Nephron (organoid): ENCODE data around the gene EEF1E1.

Experiments
- H3K27ac Mint-ChIP-seq, 3 experiments: 2 replicates each; pipeline ENCODE4 v1.8.0; 2020; ENCODE audit warnings: mixed read lengths in 3 of 3, mild to moderate bottlenecking in 2 of 3, moderate library complexity in 1 of 3
- H3K27me3 Mint-ChIP-seq: 2 replicates; pipeline ENCODE4 v1.8.0; 2021; ENCODE audit warnings: low read depth, mild to moderate bottlenecking, moderate library complexity, mixed read lengths
- H3K36me3 Mint-ChIP-seq: 2 replicates; pipeline ENCODE4 v1.8.0; 2020; ENCODE audit warnings: low read depth, mixed read lengths
- H3K4me1 Mint-ChIP-seq: 2 replicates; pipeline ENCODE4 v1.8.0; 2020; ENCODE audit warnings: mixed read lengths
- H3K4me3 Mint-ChIP-seq, 3 experiments: 2 replicates each; pipeline ENCODE4 v1.8.0; 2020; ENCODE audit warnings: mild to moderate bottlenecking in 3 of 3, mixed read lengths in 3 of 3, moderate library complexity in 2 of 3
- H3K9me3 Mint-ChIP-seq: 2 replicates; pipeline ENCODE4 v1.8.0; 2020; ENCODE audit warnings: mixed read lengths
- CTCF ChIP-seq, 3 experiments: fragments of 200-600 bp; sonication (generic); IDR thresholded peaks; one replicate each; pipeline ENCODE4 v1.5.0; 2021; ENCODE audit warnings: antibody characterized with exemption in 3 of 3; ENCODE audit not compliant: unreplicated experiment in 3 of 3

The EEF1E1 gene

DNA sequence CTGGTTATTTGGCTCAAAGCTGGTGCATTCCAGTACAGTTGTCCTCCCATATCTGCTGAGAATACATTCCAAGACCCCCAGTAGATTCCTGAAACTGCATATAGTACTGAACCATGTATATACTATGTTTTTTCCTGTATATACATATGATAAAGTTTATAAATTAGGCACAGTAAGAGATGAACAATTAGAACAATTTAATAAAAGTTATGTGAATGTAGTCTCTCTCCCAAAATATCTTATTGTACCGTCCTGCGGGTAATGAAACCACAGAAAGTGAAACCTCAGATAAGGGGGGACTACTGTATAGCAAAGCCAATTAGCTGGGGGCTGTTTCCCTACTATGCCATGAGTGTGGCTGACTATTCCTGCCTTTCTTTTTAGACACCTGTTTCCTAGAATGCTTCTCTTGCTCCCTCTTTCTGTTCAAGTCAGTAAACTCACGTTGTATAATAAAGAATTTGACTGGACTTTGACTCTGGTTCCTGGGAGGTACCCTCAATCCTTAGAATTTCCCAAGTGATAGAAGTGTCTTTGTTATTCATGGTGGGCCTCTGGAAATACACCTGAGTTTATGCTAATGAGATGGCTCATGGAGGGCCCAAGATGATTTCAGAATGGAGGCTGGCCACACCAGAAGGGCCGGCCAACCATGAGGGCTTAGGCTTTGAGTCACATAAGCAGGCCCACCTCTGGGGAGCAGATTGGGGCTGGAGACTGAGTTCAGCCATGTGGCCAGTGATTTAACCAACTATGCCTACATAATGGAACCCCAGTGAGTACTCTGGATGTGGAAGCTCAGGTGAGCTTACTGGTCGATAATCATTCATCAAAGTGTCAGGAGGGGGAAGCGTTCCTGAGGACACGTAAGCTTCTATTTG lies 37.5 kb downstream of the EEF1E1 start:
- H3K4me1 Mint-ChIP-seq = peaks cover 26% of the 10 kb centered on the region
- peak overlapping the region; percentile 96 to 100 (median 97) for H3K4me3 Mint-ChIP-seq
- no peaks in the 10 kb centered on the region for H3K9me3 Mint-ChIP-seq
- H3K27ac Mint-ChIP-seq = peak overlapping the region; percentile 98
- no peak for TF ChIP-seq CTCF (IDR thresholded peaks at IDR 0.05; ENCODE audit: unreplicated experiment in 3 of 3)
- H3K27me3 Mint-ChIP-seq = no peaks in the 10 kb centered on the region
- H3K36me3 Mint-ChIP-seq = peaks cover 7% of the 10 kb centered on the region

DNA sequence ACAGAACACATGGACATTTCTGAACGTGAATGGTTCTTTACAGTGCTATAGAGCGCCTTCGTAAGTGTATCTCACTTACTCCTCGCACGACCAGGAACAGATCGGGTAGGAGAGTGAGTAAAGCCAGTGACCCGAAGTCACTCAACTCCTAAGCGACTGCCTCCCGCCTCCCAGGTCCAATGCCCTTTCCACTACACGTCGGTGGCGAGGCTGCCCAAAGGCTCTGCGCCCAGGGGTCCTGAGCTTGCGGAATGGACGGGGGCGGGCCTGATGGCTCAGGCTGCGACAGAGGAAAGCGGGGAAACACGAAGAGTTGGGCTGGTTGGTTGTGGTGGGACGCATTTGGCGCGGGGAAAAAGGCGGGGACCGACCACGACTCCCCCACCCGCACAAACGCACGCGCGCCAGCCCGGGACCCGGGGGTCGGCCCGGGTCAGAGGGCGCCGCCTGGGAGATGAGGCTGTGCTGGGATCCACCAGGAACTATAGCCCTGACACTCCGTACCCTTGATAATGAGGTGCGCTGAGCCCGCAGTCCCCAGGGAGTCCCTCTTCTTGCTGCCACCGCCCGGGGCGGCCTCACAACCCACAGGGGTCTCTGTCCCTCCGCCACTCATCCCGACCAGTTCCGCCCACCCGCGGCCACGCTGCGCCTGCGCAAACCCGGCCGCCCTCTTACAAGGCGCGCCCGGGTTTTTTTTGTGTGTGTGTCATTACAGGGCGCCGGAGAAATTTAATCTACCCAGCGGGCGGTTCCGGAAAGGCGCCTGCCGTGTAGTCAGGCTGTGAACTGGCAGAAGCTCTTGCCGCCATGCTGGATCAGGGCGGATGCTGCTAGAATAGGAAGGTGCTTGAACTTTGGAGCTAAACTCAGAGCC lies 38.3 kb downstream of the EEF1E1 start, which contains the start of gene BLOC1S5:
Gene BLOC1S5, minus strand, starts transcription at position 629 of the 877 bp plus-strand sequence. Its CDS starts 13 bp downstream, at position 616.
- H3K4me3 Mint-ChIP-seq = peak within 1 kb of the TSS; percentile 96 to 100 (median 97)
- TF ChIP-seq CTCF (IDR thresholded peaks at IDR 0.05; ENCODE audit: unreplicated experiment in 3 of 3) = peak in 1 of 3 experiments; percentile 19
- peaks cover 24% of the 10 kb centered on the region for H3K4me1 Mint-ChIP-seq

DNA sequence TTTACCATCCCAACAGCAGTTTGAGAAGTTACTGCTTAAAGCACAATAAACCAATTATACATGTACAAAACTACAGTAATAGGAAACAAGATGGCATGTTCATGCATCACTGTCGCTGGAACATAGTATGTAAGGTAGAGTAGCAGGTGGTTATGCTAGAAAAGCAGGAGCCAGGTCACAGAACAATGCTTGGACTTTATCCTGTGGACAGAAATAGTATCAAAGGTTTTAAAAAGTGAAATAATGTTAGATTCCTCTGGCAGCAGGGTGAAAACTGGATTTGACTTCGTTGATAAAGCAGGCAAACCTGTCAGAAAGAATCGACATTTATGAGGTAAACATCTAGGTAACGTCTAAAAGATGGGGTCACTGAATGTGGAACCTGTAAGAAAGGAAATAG lies 40.6 kb downstream of the EEF1E1 start:
- no peak overlapping the region for H3K27ac Mint-ChIP-seq
- peak overlapping the region in 1 of 3 experiments; percentile 49 for H3K4me3 Mint-ChIP-seq
- peaks cover 21% of the 10 kb centered on the region for H3K4me1 Mint-ChIP-seq
- no peaks in the 10 kb centered on the region for H3K9me3 Mint-ChIP-seq
- H3K27me3 Mint-ChIP-seq = no peaks in the 10 kb centered on the region
- peaks cover 13% of the 10 kb centered on the region for H3K36me3 Mint-ChIP-seq
- no peak for TF ChIP-seq CTCF (IDR thresholded peaks at IDR 0.05; ENCODE audit: unreplicated experiment in 3 of 3)

More for the DNA sequence above, 38.3 kb downstream of the EEF1E1 start, which contains the start of gene BLOC1S5:
- peak within 1 kb of the TSS; percentile 98 for H3K27ac Mint-ChIP-seq
- H3K36me3 Mint-ChIP-seq = peaks cover 7% of the 10 kb centered on the region
- no peaks in the 10 kb centered on the region for H3K27me3 Mint-ChIP-seq
- no peaks in the 10 kb centered on the region for H3K9me3 Mint-ChIP-seq

GRCh38 chr6:8060346-8060745 lies 42.0 kb downstream of the EEF1E1 start:
- Mint-ChIP-seq H3K36me3 (peaks cover 19% of the 10 kb centered on the region), H3K4me3 (peak overlapping the region in 1 of 3 experiments; percentile 24), H3K27me3 (no peaks in the 10 kb centered on the region), H3K4me1 (peaks cover 21% of the 10 kb centered on the region), H3K9me3 (no peaks in the 10 kb centered on the region), H3K27ac (no peak overlapping the region)
- no peak for TF ChIP-seq CTCF (IDR thresholded peaks at IDR 0.05; ENCODE audit: unreplicated experiment in 3 of 3)

GRCh38 chr6:8059129-8059528 lies 43.2 kb downstream of the EEF1E1 start:
- TF ChIP-seq CTCF (IDR thresholded peaks at IDR 0.05; ENCODE audit: unreplicated experiment in 3 of 3) = peak; percentile 35 to 60 (median 37)
- Mint-ChIP-seq H3K9me3 (no peaks in the 10 kb centered on the region), H3K4me3 (no peak overlapping the region), H3K27ac (peak overlapping the region in 2 of 3 experiments; percentile 9 to 49), H3K4me1 (peaks cover 11% of the 10 kb centered on the region), H3K36me3 (peaks cover 27% of the 10 kb centered on the region), H3K27me3 (no peaks in the 10 kb centered on the region)
